ENCODE data around the gene LRRC75A.
"Not testable (repeated sequence)": the region's sequence is repeated elsewhere in the genome, so short reads cannot be mapped to it uniquely, and the experiment has no call there.

Gene LRRC75A

DNA sequence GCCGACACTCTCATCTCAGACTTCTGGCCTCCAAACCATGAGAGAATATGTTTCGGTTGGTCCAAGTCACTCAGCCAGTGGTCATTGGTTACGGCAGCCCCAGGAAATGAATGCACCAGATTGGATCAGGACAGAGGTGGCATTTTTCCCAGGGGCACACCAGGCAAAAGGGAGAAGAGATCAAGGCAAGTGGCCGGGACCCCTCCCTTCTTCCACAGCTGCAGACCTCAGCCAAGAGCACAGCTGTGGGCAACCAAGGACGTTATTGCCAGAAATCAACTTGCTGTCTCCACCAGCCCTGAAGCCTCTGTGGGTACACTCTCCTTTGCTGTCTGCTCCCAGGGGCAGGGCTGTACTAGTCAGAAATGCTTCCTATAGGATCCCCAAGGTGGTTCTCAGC is 20.7 kb downstream of the LRRC75A start:
- DNase-seq: no peak

DNA sequence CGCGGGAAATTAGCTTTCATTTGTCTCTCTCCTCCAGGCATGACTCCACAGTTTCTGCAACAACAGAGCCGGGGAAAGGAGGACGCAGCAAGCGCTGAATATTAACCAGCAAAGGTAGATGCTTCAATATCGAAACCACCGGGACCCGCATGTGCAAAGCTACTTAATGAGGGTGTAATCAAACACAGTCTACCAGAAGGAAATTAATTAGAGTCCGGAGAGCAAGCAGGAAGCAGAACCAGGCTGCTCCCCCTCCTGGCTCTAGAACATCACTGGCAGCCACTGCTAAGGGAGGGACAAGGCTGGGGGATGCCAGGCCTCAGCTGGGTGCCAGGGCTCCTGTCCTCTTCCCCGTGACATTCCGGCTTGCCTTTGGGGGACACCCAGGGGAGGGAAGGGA is 21.7 kb downstream of the LRRC75A start:
- DNase-seq: no peak

DNA sequence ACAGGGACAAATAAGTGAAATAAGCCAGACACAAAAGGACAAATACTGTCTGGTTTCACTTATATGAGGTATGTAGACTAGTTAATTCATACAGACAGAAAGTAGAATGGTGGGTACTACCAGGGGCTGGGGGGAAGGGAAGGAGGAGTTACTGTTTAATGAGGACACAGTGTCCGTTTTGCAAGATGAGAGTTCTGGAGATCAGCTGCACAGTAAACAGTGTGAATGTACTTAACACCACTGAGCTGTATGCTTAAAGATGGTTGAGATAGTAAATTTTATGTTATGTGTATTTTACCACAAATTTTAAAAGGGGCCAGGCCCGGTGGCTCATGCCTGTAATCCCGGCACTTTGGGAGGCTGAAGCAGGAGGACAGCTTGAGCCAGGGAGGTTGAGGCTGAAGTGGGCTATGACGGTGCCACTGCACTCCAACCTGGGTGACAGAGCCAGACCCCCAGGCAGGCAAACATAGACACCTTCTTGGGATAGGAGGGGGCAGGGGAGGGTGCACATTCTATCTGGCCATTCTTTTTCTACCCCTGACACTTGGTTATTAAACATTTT is 23.5 kb downstream of the LRRC75A start:
- no peak for DNase-seq

DNA sequence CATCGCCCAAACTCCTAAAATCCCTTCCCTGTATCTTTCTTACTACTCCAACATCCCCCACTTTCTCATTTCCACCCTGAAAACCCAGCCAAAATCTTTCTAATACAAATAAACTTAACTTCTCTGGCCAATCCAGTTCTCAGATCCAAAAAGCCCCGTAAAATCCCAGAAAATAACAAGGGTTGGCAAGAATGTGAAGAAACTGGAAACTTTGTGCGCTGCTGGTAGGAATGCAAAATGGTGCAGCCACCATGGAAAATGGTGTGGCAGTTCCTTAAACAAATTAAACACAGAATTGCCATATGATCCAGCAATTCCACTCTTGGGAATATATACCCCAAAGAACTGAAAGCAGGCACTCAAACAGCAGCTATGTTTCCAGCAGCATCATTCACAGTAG is 24.1 kb downstream of the LRRC75A start:
- no peak for DNase-seq

DNA sequence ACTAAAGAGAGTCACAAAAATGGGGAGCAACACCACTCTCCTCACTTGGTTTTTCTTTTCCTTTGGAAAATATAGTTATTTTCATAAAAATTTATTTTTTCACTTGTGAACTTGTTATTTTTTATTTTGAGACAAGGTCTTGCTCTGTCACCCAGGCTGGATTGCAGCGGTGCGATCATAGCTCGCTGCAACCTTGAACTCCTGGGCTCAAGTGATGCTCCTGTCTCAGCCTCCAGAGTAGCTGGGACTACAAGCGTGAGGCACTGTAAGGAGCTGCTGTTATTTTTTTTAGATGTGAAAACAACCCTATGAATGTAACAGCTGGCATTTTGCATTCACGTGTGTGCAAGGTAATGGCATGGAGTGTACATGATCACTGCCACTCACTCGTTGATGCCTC is 24.9 kb downstream of the LRRC75A start:
- DNase-seq: no peak

DNA sequence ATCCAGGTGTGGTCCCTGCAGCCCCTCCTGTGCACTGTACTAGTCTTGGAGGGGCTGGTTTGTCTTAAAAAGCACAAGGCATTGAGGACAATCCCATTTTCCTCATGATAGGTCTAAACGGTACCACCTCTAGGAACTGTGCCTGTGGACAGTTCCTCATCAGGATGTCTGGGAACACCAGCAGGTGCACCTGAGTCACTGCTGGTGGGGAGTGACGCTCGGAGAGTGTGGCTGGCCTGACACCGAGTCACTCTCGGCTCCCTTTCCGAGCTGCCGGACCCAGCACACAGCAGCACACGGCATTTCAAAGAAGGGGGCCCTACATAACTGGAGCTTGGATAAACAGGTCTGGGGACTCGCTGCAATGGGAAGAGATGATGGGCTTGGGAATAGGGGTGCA is 25.6 kb downstream of the LRRC75A start:
- peak; percentile 88 for DNase-seq

DNA sequence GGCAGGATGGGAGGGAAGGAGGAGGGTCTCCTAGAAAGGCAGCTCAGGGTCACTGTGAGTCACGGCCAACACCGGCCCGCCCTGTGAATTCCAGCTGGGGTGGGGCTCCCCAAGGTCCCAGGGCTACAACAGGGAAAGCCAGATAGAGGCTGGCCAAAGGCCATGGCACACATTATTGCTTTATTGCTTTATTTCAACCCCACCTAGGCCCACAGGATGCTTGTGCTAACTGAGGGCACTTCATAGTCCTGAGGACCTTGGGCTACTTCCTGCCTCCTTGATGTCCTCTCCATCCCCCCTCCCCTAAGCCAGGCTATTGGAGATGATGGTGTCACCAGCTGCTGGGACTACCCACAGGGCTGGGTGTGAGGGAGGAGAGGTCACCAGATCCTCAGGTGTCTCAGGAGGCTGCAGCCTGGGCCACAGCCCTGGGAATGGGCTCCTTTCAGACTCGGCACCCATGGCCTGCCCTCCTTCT is 26.1 kb downstream of the LRRC75A start:
- DNase-seq: peak; percentile 82

DNA sequence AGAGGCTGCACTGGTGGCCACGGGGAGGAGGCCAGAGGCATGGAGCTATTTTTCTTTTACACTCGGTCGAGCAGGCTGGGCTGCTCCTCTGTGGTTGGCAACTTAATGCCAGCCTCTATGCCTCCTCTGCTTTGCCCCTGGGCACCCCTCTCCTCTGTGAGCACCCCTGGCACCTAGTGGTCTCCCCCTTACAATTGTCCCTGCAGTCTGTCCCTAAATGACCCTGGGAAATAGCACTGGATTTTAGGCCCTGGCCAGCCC is 27.0 kb downstream of the LRRC75A start:
- DNase-seq: no peak

DNA sequence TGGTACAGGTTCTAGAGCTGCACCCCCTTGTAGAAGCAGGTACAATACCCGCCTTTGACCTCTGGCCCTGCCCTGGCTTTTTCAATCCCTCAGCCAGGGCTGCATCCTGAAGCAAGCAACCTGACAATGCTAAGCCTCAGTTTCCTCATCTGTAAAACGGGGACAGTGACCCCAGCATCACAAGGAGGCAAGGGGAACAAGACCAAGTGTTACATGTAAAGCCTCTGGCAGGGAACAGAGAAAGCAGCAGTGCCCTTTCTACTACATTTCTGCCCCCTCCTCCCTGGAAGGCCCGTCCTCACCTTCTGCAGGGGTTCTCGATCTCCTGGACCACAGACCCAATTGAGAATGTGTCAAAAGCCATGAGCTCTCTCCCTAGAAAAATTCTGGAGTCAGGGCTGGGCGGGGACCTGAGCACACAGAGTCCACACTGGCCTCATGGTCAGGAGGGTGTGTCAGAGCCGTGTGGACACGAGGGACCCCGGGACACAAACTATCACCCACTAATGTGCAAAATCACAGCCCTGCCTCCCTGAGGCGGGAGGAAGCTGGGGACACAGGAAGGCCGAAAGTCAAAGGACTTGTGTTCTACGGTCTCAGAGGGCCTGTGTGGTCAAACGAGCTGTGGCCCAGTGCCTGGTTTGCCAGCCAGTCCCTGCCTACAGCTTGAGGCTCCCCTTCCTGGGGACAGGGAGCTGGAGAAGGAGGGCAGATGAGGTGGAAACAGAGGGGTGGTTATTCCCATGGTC is 27.5 kb downstream of the LRRC75A start:
- no peak for DNase-seq

DNA sequence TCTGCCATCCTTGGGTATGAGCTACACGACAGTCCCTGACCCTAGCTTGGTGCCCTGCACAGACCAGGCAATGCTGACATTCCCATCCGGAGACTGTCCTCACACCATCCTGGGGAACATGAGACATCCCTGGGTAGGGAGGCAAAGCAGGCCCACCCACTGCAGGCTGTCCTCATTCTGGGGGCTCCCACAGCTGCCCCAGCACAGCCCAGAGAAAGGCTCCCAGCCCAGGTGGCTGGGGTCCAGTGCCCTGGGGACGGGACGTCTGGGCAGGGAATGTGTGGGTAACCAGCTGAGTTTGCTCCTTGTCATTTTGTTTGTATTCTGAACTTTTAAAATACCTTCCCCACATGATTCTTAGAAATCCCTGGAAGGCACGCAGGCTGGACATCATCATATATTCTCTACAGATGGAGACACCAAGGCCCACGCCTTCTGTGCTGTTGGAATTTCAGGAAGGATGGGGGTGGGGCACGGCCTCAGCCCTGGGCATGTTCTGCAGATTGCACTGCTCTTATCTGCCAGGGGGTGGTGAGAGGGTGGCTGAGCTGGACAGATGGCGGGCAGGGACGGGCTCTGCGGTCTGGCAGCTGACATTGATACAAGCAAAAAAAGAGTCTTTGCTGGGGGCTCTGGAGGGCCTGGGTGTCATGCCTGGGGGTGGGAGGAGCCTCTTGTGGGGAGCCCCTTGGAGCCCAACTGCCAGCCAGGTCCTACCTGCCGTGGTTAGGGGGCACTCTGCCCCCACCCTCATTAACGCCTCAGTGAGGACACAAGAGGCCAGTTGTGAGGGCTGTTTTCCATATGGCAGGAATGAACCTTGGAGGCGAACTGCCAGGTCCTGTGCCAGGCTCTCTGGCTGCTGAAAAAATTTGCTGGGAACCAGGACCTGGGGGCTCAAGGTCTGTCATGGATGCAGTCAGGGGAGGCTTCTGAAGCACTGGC is 28.4 kb downstream of the LRRC75A start:
- DNase-seq: peak; percentile 81

DNA sequence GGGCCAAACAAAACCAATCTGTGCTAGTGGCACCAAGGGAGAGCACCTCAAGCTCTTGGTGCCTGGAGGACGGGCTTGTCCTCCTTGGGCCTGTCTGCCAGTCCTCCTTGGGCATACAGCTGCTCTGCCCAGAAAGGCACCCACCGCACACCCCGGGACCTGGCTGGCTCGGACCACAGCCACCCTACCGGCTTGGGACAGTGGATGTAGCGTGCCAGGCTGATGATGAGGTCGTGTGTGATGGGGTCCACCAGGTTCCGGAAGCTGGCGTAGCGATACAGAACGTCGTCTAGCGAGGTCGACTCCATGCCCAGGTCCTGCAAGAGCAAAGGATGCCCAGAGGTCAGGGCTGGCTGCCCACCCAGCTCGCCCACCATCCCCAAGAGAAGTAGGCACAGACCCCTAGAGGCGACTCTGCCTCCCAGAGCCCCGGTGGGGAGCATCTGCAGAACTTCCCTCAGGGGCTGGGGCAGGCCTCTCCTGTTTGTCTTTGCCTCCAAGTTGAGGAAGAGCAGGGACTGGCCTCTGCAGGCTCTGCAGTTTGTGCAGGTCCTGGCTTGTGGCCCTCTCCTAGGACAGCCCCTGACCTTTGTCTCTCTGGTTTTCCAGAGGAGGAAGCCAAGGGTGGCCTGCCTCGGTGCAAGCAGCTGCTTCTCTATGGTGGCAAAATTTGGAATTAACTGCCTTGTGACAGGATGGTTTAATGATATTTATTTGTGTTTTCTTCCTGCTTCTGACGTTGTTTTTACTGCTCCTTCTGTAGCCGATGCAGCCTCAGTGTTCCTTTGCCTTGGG is 29.7 kb downstream of the LRRC75A start:
- DNase-seq: no peak

DNA sequence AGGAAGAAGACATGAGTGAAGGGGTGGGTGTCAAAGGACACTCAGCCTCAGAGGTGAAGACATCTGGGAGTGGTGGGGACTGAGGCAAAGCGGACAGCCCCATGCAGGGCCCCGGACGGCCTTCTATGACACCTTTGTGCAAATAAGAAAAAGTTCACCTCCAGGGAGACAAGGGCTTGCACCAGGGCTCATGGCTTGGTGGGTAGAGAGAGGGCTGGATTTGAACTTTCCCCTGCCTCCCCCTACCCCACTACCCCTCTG is 30.5 kb downstream of the LRRC75A start:
- no peak for DNase-seq

DNA sequence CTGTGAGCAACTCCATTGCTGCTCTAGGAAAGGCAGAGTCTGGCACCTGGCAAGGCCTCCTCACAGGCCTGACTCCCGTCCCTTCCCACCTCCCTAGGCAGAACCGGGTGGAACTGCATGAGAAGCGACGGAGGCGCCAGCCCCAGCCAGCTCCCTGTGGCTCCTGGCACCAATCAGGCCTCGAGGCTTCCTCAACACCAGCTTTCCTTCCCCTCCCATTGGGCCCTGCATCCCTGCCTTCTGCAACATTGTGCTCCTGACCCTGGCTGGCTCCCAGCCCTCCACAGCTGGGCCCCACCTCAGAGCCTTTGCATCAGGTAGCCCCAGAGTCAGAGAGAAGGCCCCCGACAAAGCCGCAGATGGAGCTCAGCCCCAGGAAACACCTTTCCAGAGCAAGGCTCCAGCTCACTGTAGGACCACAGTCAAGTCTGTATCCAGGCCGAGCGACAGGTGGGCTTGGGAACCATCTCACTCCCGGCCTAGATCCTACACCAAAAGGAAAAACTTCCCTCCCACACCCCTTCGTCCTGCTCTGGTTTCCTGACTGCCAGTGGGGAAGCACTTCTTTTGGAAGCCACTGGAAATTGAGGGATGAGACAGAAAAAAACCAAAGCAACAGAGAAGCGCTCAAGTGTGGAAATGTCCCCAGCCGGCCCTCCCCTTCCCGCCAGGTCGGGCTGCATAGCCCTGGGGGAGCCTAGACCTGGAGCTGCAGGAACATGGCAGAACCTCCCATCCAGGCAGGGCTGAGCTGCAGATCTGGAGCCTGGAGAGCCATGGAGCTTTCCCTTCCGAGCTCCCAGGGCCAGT is 31.0 kb downstream of the LRRC75A start:
- no peak for DNase-seq

DNA sequence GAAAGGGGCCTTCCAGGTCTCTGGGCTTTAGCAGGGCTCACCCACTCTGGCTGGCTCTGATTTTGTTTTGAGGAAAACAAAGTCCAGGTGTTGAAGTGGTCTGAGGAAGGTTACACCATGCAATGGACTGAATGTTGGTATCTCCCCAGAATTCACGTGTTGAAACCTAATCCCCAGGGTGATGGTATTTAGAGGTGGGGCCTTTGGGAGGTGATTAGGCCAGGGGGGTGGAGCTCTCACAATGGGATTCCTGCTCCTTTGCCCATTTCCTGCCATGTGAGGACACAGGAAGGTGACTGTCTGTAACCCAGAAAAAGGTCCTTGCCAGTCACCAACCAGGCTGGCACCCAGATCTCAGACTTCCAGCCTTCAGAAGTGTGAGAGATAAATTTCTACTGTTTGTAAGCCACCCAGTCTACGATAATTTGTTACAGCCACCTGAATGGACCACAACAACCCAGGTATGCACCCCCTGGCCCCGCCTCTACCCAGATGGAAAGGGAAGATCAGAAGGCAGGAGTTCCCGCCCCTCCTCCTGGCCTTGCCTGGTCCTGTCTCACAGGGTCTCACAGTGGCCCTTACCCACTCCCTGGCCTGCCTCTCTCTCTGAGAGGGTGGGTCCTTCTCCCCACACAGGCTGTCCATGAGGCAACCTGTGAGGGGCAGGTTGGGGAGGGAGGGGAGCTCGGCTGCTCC is 32.0 kb downstream of the LRRC75A start:
- DNase-seq: peak; percentile 24

DNA sequence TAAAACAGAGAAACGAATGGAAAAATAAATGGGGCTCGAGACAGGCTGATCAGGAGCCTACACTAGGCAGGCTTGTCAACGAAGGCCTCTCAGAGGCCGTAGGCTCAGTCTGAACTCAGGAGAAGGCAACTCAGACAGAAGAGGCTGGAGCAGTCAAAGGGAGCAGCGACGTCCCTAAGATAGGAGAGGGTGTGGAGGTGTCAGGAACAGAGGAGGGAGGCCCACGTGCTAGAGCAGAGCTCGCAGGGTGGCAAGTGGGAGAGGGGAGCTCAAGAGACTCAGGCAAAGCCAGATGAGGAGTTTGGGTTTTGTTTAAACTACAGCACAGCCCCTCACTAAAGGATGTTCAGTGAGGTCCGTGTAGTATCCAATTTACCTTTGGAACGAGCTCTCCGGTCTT is 32.7 kb downstream of the LRRC75A start:
- DNase-seq: no peak

DNA sequence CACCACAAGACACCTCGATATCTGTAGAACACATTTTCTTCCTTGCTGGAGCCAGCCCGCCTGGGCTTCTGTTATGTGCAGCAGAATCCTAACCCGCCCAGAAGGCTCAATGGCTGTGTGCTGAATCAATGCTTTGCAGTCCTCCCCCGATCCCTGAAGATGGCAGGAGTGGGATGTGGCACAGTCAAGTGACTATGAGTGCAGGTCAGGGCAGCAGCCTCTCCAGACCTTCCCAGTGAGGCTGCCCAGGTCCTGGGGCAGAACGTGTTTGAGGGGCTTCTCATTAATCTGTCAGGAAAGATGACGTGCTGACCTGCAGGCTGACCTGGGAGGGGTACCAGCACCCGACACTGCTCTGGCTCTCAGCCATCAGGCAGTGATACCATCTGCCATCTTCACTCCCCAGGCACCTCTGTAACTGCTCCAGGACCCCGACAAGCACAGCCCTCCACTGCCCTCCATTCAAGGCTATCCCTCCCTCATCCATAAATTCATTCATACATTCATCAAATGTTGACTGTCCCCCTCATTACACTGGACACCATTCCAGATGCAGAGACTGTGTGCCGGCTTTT is 35.2 kb downstream of the LRRC75A start:
- DNase-seq: no peak

DNA sequence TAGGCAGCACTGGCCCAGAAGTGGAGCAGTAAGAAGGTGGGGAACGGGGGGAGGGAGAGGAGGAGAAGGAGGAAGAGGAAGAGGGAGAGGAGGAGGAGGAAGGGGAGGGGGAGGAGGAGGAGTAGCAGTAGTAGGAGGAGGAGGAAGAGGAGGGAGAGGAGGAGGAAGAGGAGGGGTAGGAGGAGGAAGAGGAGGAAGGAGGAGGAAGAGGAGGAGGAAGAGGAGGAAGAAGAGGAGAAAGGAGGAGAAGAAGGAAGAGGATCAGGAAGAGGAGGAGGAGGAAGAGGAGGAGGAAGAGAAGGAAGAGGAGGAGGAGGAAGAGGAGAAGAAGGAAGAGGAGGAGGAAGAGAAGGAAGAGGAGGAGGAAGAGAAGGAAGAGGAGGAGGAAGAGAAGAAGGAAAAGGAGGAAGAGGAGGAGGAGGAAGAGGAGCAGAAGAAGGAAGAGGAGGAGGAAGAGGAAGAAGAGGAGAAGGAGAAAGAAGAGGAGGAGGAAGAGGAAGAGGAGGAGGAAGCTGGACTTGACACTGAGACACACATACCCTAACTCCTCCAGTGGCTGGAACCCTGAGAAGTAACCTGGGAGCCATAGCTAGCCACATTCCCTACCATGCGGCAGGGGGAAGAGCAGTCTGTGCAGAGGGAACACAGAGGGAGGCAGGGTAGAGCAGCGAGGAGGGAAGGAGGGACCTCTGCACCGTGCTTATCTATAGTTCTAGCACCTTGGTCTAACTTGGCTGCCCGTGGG is 35.8 kb downstream of the LRRC75A start:
- no peak for DNase-seq

DNA sequence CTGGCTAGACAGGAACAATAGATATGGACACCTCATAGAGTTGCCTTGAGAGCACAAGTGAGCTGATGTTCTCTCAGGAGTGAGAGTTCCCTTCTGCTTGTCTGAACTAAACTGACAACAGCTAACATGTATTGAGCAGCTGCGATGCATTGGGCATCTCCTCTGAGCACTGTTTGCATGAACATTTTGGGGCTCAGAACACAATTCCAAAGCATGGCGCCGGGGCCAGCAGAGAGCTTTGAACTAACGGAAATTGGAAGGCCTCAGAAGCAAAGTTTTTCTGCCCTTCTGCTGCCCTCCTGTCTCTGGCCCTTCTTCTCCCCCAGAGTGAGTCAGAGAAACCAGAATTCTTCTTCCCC is 38.5 kb downstream of the LRRC75A start:
- DNase-seq: no peak

DNA sequence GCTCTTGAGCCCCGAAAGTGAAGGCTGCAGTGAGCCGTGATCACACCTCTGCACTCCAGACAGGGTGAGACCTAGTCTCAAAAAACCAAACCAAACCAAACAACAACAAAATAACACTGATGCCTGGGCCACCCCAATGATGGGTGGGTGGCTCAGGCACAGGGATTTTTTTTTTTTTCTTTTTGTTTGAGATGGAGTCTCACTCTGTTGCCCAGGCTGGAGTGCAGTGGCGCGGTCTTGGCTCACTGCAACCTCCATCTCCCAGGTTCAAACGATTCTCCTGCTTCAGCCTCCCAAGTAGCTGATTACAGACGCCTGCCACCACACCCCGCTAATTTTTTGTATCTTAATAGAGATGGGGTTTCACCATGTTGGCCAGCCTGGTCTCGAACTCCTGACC is 39.7 kb downstream of the LRRC75A start:
- DNase-seq: not testable (repeated sequence)

DNA sequence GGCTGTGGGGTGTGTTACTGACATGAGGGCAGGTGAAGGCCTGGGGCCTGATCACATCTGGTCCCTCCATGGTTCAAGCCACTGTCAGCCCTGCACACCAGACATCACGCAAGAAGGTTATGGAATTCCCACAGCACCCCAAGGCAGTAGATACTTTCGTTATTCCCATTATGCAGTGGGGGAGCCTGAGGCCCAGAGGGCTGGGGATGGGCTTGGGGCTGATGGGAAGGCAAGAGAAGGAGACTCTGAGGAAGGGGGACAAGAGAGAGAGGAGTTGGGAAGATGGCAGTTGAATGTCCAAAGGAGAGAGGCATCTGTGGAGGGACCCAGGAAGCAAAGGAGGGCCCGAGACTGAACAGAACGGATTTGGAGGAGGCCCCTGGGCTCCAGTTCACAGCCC is 42.0 kb downstream of the LRRC75A start:
- DNase-seq: peak; percentile 50

DNA sequence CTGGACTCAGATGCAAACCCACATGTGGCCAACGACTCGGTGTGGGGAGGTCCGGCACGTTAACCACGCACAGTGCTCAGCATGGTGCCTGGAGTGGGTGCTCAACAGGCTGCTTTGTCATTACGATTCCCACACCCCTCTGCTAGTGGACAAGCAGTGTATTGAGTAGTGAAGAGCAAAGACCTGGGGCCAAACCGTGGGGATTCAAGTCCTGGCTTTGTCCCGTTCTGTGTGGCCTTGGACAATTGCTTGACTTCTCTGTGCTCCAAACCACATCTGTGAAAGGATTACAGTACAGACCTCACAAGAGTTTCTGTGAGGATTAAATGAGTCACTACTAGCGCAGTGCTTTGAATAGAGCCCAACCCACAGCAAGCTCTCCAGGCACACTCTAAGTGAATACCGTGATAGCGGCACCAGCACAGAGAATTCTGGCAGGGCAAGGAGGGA is 42.8 kb downstream of the LRRC75A start:
- DNase-seq: peak; percentile 58
